ENCODE measurements around the gene KLHL35. TPM values are rescaled to one million over a fixed set of nuclear protein-coding genes. Genes with fewer than 3 reads are reported as not detected.
A peak's percentile ranks its signal among the peaks of the same experiment; 100 is the strongest.
"Not testable (repeated sequence)": the region's sequence is repeated elsewhere in the genome, so short reads cannot be mapped to it uniquely, and the experiment has no call there.

Gene KLHL35
- total RNA-seq, 4 donors from 2014 or later = 0.27 to 0.32 TPM; not detected in 2

DNA sequence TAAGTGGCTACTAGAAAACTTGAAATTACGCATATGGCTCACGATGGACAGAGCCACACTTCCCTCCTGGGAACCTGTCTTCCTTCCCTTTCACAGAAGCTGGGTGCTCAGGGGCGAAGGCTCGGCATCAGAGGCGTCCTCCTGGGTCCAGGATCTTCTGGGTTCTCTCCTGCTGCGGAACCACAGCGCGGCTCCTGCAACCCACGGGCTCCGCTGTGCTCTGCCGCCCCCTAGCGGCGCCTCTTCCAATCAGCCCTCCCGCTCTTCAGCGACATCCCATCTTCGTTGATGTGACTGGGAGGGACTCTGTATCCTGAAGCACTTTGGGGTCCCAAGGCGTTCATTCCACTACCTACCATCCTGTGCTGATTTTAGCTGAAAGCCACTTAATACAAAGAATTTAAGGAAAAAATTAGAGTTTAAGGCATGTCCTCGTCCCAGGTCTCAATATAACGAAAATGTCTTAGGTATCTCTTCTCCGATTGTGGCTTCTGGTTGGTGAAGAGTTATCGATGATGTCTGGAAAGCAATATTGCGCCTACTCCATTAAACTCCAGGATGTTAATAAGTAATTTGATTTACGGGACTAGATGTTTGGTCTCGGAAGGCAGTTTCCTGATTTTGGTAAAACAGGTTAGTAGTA lies 48.4 kb downstream of the KLHL35 start:
- no peak overlapping the region for H3K4me3 ChIP-seq
- 15 to 28% methylated on average over 4 to 24 of the region's 24 CpGs for WGBS, 2 donors (ENCODE audit: low coverage in 1 of 2)
- peaks cover 8 to 65% (median 31%) of the 10 kb centered on the region in 4 donors for H3K4me1 ChIP-seq
- no peaks in the 10 kb centered on the region for H3K27me3 ChIP-seq
- intact Hi-C loops (cut with DNase I; ENCODE audit: low total_unique reads) = loop anchor here (1.0 to 10.0 kb wide), 2 partner anchors 56 to 1060 kb away; partner anchors contain the start of gene EMSY
- no peaks in the 10 kb centered on the region for H3K9me3 ChIP-seq
- peak; percentile 85 for DNase-seq
- in situ Hi-C loops (cut with MboI; ENCODE audit: low pct_ligation_motif_present in 1 of 4, low pct_unique_long_range_greater_than_20kb in 1 of 4, low sequenced_read_pairs in 3 of 4) = loop anchor here (5.0 to 10.0 kb wide), 5 partner anchors 50 to 110 kb away; no protein-coding TSS in a partner anchor
- TF ChIP-seq, protein P1, sequence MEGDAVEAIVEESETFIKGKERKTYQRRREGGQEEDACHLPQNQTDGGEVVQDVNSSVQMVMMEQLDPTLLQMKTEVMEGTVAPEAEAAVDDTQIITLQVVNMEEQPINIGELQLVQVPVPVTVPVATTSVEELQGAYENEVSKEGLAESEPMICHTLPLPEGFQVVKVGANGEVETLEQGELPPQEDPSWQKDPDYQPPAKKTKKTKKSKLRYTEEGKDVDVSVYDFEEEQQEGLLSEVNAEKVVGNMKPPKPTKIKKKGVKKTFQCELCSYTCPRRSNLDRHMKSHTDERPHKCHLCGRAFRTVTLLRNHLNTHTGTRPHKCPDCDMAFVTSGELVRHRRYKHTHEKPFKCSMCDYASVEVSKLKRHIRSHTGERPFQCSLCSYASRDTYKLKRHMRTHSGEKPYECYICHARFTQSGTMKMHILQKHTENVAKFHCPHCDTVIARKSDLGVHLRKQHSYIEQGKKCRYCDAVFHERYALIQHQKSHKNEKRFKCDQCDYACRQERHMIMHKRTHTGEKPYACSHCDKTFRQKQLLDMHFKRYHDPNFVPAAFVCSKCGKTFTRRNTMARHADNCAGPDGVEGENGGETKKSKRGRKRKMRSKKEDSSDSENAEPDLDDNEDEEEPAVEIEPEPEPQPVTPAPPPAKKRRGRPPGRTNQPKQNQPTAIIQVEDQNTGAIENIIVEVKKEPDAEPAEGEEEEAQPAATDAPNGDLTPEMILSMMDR (IDR thresholded peaks at IDR 0.05) = peak; percentile 96 to 98 (median 97)
- TF ChIP-seq POLR2AphosphoS5 (IDR thresholded peaks at IDR 0.05) = no peak
- no peaks in the 10 kb centered on the region for H3K36me3 ChIP-seq
- H3K27ac ChIP-seq = peak overlapping the region in 2 of 4 donors; percentile 69 to 75

GRCh38 chr11:75383246-75383645 lies 49.8 kb downstream of the KLHL35 start:
- WGBS, 2 donors (ENCODE audit: low coverage in 1 of 2) = 80 to 90% methylated on average over 1 to 3 of the region's 3 CpGs
- no peaks in the 10 kb centered on the region for H3K36me3 ChIP-seq
- TF ChIP-seq EP300 (IDR thresholded peaks at IDR 0.05; ENCODE audit: low read depth) = no peak
- no peak for TF ChIP-seq POLR2AphosphoS5 (IDR thresholded peaks at IDR 0.05)
- TF ChIP-seq, protein P1 (IDR thresholded peaks at IDR 0.05) = no peak
- TF ChIP-seq POLR2A (IDR thresholded peaks at IDR 0.05) = no peak
- H3K4me3 ChIP-seq = no peak overlapping the region
- H3K27ac ChIP-seq = no peak overlapping the region
- in situ Hi-C loops (cut with MboI; ENCODE audit: low pct_ligation_motif_present in 1 of 4, low pct_unique_long_range_greater_than_20kb in 1 of 4, low sequenced_read_pairs in 3 of 4) (loop anchor here (5.0 to 10.0 kb wide), 5 partner anchors 48 to 108 kb away; no protein-coding TSS in a partner anchor), intact Hi-C loops (cut with DNase I; ENCODE audit: low total_unique reads) (loop anchor here (10.0 kb wide), 1 partner anchor 1062 kb away; the partner anchor contains the start of gene EMSY)
- H3K4me1 ChIP-seq = peaks cover 8 to 61% (median 27%) of the 10 kb centered on the region in 4 donors
- no peak for DNase-seq
- H3K27me3 ChIP-seq = no peaks in the 10 kb centered on the region
- H3K9me3 ChIP-seq = no peaks in the 10 kb centered on the region

GRCh38 chr11:75380716-75381420 lies 52.1 kb downstream of the KLHL35 start:
- TF ChIP-seq, protein P1 (IDR thresholded peaks at IDR 0.05) = no peak
- TF ChIP-seq POLR2AphosphoS5 (IDR thresholded peaks at IDR 0.05) (peak in 1 of 3 donors; percentile 32), EP300 (IDR thresholded peaks at IDR 0.05; ENCODE audit: low read depth) (no peak), POLR2A (IDR thresholded peaks at IDR 0.05) (no peak)
- intact Hi-C loops (cut with DNase I; ENCODE audit: low total_unique reads) = loop anchor here (10.0 kb wide), 1 partner anchor 1064 kb away; the partner anchor contains the start of gene EMSY
- Histone ChIP-seq H3K27ac (peak overlapping the region; percentile 68 to 76 (median 72)), H3K4me1 (peaks cover 8 to 44% (median 19%) of the 10 kb centered on the region in 4 donors), H3K27me3 (no peaks in the 10 kb centered on the region), H3K4me3 (no peak overlapping the region), H3K9me3 (no peaks in the 10 kb centered on the region), H3K36me3 (no peaks in the 10 kb centered on the region)
- in situ Hi-C loops (cut with MboI; ENCODE audit: low pct_ligation_motif_present in 1 of 4, low pct_unique_long_range_greater_than_20kb in 1 of 4, low sequenced_read_pairs in 3 of 4) = loop anchor here (5.0 to 10.0 kb wide), 5 partner anchors 46 to 106 kb away; no protein-coding TSS in a partner anchor
- WGBS, 2 donors (ENCODE audit: low coverage in 1 of 2) = 52 to 63% methylated on average over 2 to 7 of the region's 7 CpGs
- peak; percentile 61 for DNase-seq

GRCh38 chr11:75380245-75380644 lies 52.8 kb downstream of the KLHL35 start:
- WGBS, 2 donors (ENCODE audit: low coverage in 1 of 2) = 48 to 52% methylated on average over 2 of the region's 2 CpGs

GRCh38 chr11:75378776-75379175 lies 54.2 kb downstream of the KLHL35 start:
- H3K4me1 ChIP-seq = peaks cover 8 to 32% (median 14%) of the 10 kb centered on the region in 4 donors
- H3K27ac ChIP-seq; H3K4me3 ChIP-seq; in situ Hi-C loops (cut with MboI; ENCODE audit: low pct_ligation_motif_present in 1 of 4, low pct_unique_long_range_greater_than_20kb in 1 of 4, low sequenced_read_pairs in 3 of 4); DNase-seq; H3K36me3 ChIP-seq; H3K9me3 ChIP-seq; H3K27me3 ChIP-seq; intact Hi-C loops (cut with DNase I; ENCODE audit: low total_unique reads): not testable (repeated sequence)
- WGBS, 2 donors (ENCODE audit: low coverage in 1 of 2) = 90 to 93% methylated on average over 5 to 17 of the region's 17 CpGs

More at GRCh38 chr11:75380245-75380644, 52.8 kb downstream of the KLHL35 start:
- Histone ChIP-seq H3K36me3 (no peaks in the 10 kb centered on the region), H3K4me1 (peaks cover 8 to 44% (median 18%) of the 10 kb centered on the region in 4 donors), H3K9me3 (no peaks in the 10 kb centered on the region), H3K27ac (peak overlapping the region; percentile 68 to 76 (median 72)), H3K27me3 (no peaks in the 10 kb centered on the region), H3K4me3 (no peak overlapping the region)
- intact Hi-C loops (cut with DNase I; ENCODE audit: low total_unique reads) = loop anchor here (10.0 kb wide), 1 partner anchor 1065 kb away; the partner anchor contains the start of gene EMSY
- TF ChIP-seq POLR2A (IDR thresholded peaks at IDR 0.05) = no peak
- TF ChIP-seq, protein P1 (IDR thresholded peaks at IDR 0.05) = peak in 2 of 5 experiments; percentile 22 to 27
- in situ Hi-C loops (cut with MboI; ENCODE audit: low pct_ligation_motif_present in 1 of 4, low pct_unique_long_range_greater_than_20kb in 1 of 4, low sequenced_read_pairs in 3 of 4) = loop anchor here (5.0 to 10.0 kb wide), 5 partner anchors 45 to 105 kb away; no protein-coding TSS in a partner anchor
- DNase-seq = no peak
